Liver (tissue), 9 donors: ENCODE measurements around the gene MPZL2. TPM values are rescaled to one million over a fixed set of nuclear protein-coding genes. Genes with fewer than 3 reads are reported as not detected.

Source experiments
- DNase-seq: peaks from one replicate; pipeline ENCODE4 v3.0.0-alpha.2; 2017; ENCODE audit warnings: low spot score
- H3K27ac ChIP-seq, 2 donors: one replicate each; pipeline ENCODE4 v1.7.0; 2013; ENCODE audit warnings: inconsistent platforms in 2 of 2, low read length in 2 of 2, control low read depth in 1 of 2, low read depth in 1 of 2, mild to moderate bottlenecking in 1 of 2
- H3K27me3 ChIP-seq, 4 donors: one replicate each; pipeline versions ENCODE4 v1.6.1 to v1.7.0; 2013; ENCODE audit warnings: low read length in 3 of 4, inconsistent platforms in 1 of 4, mild to moderate bottlenecking in 1 of 4, moderate library complexity in 1 of 4; ENCODE audit not compliant: control insufficient read depth in 4 of 4, insufficient read depth in 4 of 4
- H3K36me3 ChIP-seq, 4 donors: one replicate each; pipeline versions ENCODE4 v1.6.1 to v1.7.0; 2013; ENCODE audit warnings: low read length in 3 of 4, mild to moderate bottlenecking in 3 of 4, low read depth in 1 of 4, moderate library complexity in 1 of 4; ENCODE audit not compliant: control insufficient read depth in 4 of 4, insufficient read depth in 3 of 4
- H3K4me1 ChIP-seq, 4 donors: one replicate each; pipeline versions ENCODE4 v1.6.1 to v1.7.0; 2013; ENCODE audit warnings: low read length in 3 of 4, mild to moderate bottlenecking in 3 of 4, moderate library complexity in 1 of 4; ENCODE audit not compliant: control insufficient read depth in 4 of 4, insufficient read depth in 4 of 4
- H3K4me3 ChIP-seq, 3 donors: one replicate each; pipeline versions ENCODE4 v1.6.1 to v1.7.0; 2013; ENCODE audit warnings: low read length in 3 of 3, control low read depth in 1 of 3, low read depth in 1 of 3, mild to moderate bottlenecking in 1 of 3
- H3K9ac ChIP-seq, 2 donors: one replicate each; pipeline ENCODE4 v1.7.0; 2013; ENCODE audit warnings: low read length in 2 of 2, mild to moderate bottlenecking in 2 of 2, moderate library complexity in 2 of 2, control low read depth in 1 of 2, low read depth in 1 of 2
- H3K9me3 ChIP-seq, 4 donors: one replicate each; pipeline versions ENCODE4 v1.6.1 to v1.7.0; 2013; ENCODE audit warnings: low read length in 3 of 4; ENCODE audit not compliant: control insufficient read depth in 4 of 4
- ATF3 ChIP-seq: IDR thresholded peaks from 2 replicates; pipeline ENCODE4 v1.6.1; 2016; ENCODE audit warnings: antibody characterized with exemption
- CTCF ChIP-seq: fragments of 150-350 bp; IDR thresholded peaks from 2 replicates; pipeline ENCODE4 v1.5.1; 2017; ENCODE audit warnings: improper control_type of control experiment, low read depth, low read length; ENCODE audit not compliant: missing input control
- EGR1 ChIP-seq, 2 donors: IDR thresholded peaks; 2 replicates each; pipeline ENCODE4 v1.6.1; 2016 to 2018; ENCODE audit warnings: antibody characterized with exemption in 2 of 2, low read depth in 2 of 2
- FOXA1 ChIP-seq: IDR thresholded peaks from 2 replicates; pipeline ENCODE4 v1.6.1; 2016; ENCODE audit warnings: antibody characterized with exemption
- FOXA2 ChIP-seq: IDR thresholded peaks from 2 replicates; pipeline ENCODE4 v1.6.1; 2016; ENCODE audit warnings: antibody characterized with exemption
- GABPA ChIP-seq, 2 donors: IDR thresholded peaks in 1 of 2; conservative IDR thresholded peaks in 1 of 2; 2 replicates each; pipeline ENCODE4 v1.6.1; 2016; ENCODE audit warnings: antibody characterized with exemption in 2 of 2, mild to moderate bottlenecking in 1 of 2, moderate library complexity in 1 of 2
- HNF4A ChIP-seq, 2 donors: conservative IDR thresholded peaks; 2 replicates each; pipeline ENCODE4 v1.6.1; 2016; ENCODE audit warnings: antibody characterized with exemption in 2 of 2, mild to moderate bottlenecking in 2 of 2
- HNF4G ChIP-seq: IDR thresholded peaks from 2 replicates; pipeline ENCODE4 v1.6.1; 2016; ENCODE audit warnings: antibody characterized with exemption
- JUND ChIP-seq, 2 donors: IDR thresholded peaks; 2 replicates each; pipeline ENCODE4 v1.6.1; 2016; ENCODE audit warnings: antibody characterized with exemption in 2 of 2
- MAX ChIP-seq: IDR thresholded peaks from 2 replicates; pipeline ENCODE4 v1.6.1; 2016; ENCODE audit warnings: antibody characterized with exemption
- NR2F2 ChIP-seq: IDR thresholded peaks from 2 replicates; pipeline ENCODE4 v1.6.1; 2016; ENCODE audit warnings: antibody characterized with exemption
- REST ChIP-seq: IDR thresholded peaks from 2 replicates; pipeline ENCODE4 v1.6.1; 2016; ENCODE audit warnings: antibody characterized with exemption, mild to moderate bottlenecking
- RXRA ChIP-seq, 2 donors: IDR thresholded peaks; 2 replicates each; pipeline ENCODE4 v1.6.1; 2017 to 2018; ENCODE audit warnings: antibody characterized with exemption in 2 of 2, mild to moderate bottlenecking in 1 of 2
- TAF1 ChIP-seq: conservative IDR thresholded peaks from 2 replicates; pipeline ENCODE4 v1.6.1; 2016; ENCODE audit warnings: antibody characterized with exemption, mild to moderate bottlenecking
- YY1 ChIP-seq: IDR thresholded peaks from 2 replicates; pipeline ENCODE4 v1.6.1; 2016; ENCODE audit warnings: antibody characterized with exemption, mild to moderate bottlenecking
- ZBTB33 ChIP-seq: IDR thresholded peaks from 2 replicates; pipeline ENCODE4 v1.6.1; 2016; ENCODE audit warnings: antibody characterized with exemption
- WGBS: extraction: QIAGEN DNeasy Blood & Tissue Kit; methylation state at CpG from one replicate; pipeline ENCODE4 v1.1.7; 2013; 5-methylcytosine and 5-hydroxymethylcytosine counted together
- polyA plus RNA-seq, 2 donors: library from polyadenylated mRNA; stranded (reverse) in 1 of 2; unstranded in 1 of 2; fragments of 200-250 nt in 1 of 2; fragments of >200 nt in 1 of 2; fragmentation: Nextera tagmentation in 1 of 2; extraction: Ambion mirVana in 1 of 2; gene quantifications; one replicate each; pipeline versions ENCODE4 v1.2.1 to v1.2.3, GENCODE V29; 2013 to 2015
- total RNA-seq, 2 donors: library from RNA; depleted of rRNA; stranded (reverse); fragments of >200 nt; gene quantifications; one replicate each; pipeline ENCODE4 v1.2.3, GENCODE V29; 2014
- donor health status: healthy.
- donor health status: healthy.
- donor health status: healthy.
- donor health status: healthy.
- donor health status: healthy.

Gene MPZL2
- total and polyA plus RNA-seq, 4 donors, result 8.4 to 17.2 (median 11.9) TPM

- Histone ChIP-seq H3K4me3 (no peak overlapping the region), H3K9me3 (no peaks in the 10 kb centered on the region), H3K36me3 (no peaks in the 10 kb centered on the region), H3K27ac (peak overlapping the region; percentile 1 to 62), H3K9ac (no peak overlapping the region), H3K27me3 (no peaks in the 10 kb centered on the region), H3K4me1 (peaks cover 9 to 28% (median 19%) of the 10 kb centered on the region in 4 donors)
- TF ChIP-seq CTCF, result no peak
- no peak for TF ChIP-seq MAX
- no peak for TF ChIP-seq ATF3
- no peak for TF ChIP-seq NR2F2
- TF ChIP-seq JUND (IDR thresholded peaks at IDR 0.05), result no peak
- no peak for TF ChIP-seq FOXA2
- no peak for TF ChIP-seq GABPA (IDR thresholded peaks at IDR 0.05 in 1 of 2, conservative IDR thresholded peaks at IDR 0.05 in 1 of 2)
- TF ChIP-seq EGR1 (IDR thresholded peaks at IDR 0.05; ENCODE audit: low read depth in 2 of 2), result no peak
- TF ChIP-seq FOXA1, result no peak
- no peak for TF ChIP-seq TAF1
- TF ChIP-seq REST, result no peak
- no peak for TF ChIP-seq HNF4G
- no peak for TF ChIP-seq YY1
- TF ChIP-seq ZBTB33, result no peak
- no peak for TF ChIP-seq RXRA (IDR thresholded peaks at IDR 0.05)
- 73% methylated on average over 2 of the region's 2 CpGs for WGBS
- DNase-seq, result no peak
Observed at GRCh38 chr11:118212781-118213191, 51.3 kb downstream of the MPZL2 start.

GRCh38 chr11:118212131-118212725 lies 51.9 kb downstream of the MPZL2 start:
- WGBS, result 56% methylated on average over 7 of the region's 7 CpGs
- peak overlapping the region; percentile 1 to 62 for H3K27ac ChIP-seq
- no peaks in the 10 kb centered on the region for H3K9me3 ChIP-seq
- peak; percentile 58 for DNase-seq
- no peak overlapping the region for H3K9ac ChIP-seq
- H3K4me1 ChIP-seq, result peaks cover 9 to 28% (median 19%) of the 10 kb centered on the region in 4 donors
- H3K36me3 ChIP-seq, result no peaks in the 10 kb centered on the region
- H3K27me3 ChIP-seq, result no peaks in the 10 kb centered on the region
- no peak overlapping the region for H3K4me3 ChIP-seq
- TF ChIP-seq YY1, result peak; percentile 68
- TF ChIP-seq FOXA1, result no peak
- TF ChIP-seq ATF3, result no peak
- TF ChIP-seq RXRA (IDR thresholded peaks at IDR 0.05), result peak; percentile 13 to 84
- TF ChIP-seq REST, result peak; percentile 25
- no peak for TF ChIP-seq HNF4G
- peak in 1 of 2 donors; percentile 72 for TF ChIP-seq JUND (IDR thresholded peaks at IDR 0.05)
- peak; percentile 59 to 72 for TF ChIP-seq HNF4A (conservative IDR thresholded peaks at IDR 0.05)
- no peak for TF ChIP-seq TAF1
- TF ChIP-seq FOXA2, result peak; percentile 31
- no peak for TF ChIP-seq NR2F2
- peak in 1 of 2 donors; percentile 43 for TF ChIP-seq GABPA (IDR thresholded peaks at IDR 0.05 in 1 of 2, conservative IDR thresholded peaks at IDR 0.05 in 1 of 2)
